Measurements from ENCODE around the gene MMP25.
"Not testable (repeated sequence)": the region's sequence is repeated elsewhere in the genome, so short reads cannot be mapped to it uniquely, and the experiment has no call there.

The MMP25 gene

DNA sequence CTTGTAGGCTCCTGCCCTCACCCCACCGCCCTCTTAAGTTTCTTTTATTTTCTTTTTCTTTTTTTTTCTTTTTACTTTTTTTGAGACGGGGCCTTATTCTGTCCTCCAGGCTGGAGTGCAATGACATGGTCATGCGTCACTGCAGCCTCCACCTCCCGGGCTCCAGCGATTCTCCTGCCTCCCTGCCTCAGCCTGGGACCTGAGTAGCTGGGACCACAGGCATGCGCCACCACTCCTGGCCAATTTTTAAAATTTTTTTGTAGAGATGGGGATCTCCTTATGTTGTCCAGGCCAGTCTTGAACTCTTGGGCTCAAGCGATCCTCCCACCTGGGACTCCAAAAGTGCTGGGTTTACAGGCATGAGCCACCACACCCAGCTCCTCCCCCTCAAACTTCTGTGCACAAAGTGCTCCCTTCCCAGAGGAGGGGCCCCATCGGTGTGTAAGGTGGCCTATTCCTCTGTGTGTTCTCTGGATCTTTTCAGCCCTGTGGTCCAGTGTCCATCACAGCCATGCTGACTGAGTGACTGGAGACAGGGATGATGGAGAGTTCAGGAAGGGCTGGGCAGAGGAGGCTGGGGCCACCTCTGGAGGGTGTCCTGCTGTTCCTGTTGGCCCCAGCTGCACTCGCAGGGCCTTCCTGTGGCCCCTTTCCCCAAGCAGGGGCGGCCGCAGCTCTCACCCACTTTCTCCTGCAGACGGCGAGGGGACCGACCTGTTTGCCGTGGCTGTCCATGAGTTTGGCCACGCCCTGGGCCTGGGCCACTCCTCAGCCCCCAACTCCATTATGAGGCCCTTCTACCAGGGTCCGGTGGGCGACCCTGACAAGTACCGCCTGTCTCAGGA, 10.2 kb downstream of the MMP25 start:
- DNase-seq = no peak

DNA sequence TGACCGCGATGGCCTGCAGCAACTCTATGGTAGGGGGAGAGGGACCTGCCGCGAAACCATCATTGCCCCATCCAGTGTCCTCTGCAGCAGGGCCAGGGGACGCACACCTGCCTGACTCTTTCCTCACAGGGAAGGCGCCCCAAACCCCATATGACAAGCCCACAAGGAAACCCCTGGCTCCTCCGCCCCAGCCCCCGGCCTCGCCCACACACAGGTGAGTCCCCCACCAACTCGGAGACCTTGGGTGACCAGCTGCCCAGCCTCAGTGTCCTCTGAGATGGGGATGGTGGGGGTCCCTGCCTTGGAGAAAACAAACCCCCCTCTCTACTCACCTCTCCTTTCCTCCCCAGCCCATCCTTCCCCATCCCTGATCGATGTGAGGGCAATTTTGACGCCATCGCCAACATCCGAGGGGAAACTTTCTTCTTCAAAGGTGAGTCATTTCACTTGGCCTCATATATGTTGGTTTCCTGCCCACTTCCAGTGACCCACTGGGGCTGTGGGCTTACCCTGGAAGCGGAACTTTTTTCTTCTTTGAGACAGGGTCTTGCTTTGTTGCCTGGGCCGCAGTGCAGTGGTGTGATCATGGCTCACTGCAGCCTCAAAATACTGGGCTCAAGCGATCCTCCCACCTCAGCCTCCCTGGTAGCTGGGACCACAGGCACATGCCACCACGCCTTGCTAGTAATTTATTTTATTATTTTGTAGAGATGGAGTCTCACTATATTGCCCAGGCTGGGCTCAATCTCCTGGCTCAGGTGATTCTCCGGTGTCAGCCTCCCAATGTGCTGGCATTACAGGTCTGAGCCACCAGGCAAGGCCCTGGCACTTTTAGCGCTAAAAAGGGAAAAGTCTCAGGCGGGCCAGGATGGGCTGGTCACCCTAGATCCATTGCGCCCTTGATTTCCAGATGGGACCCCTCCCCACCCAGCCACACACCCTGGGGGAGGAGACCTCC, 11.1 kb downstream of the MMP25 start:
- DNase-seq = no peak

DNA sequence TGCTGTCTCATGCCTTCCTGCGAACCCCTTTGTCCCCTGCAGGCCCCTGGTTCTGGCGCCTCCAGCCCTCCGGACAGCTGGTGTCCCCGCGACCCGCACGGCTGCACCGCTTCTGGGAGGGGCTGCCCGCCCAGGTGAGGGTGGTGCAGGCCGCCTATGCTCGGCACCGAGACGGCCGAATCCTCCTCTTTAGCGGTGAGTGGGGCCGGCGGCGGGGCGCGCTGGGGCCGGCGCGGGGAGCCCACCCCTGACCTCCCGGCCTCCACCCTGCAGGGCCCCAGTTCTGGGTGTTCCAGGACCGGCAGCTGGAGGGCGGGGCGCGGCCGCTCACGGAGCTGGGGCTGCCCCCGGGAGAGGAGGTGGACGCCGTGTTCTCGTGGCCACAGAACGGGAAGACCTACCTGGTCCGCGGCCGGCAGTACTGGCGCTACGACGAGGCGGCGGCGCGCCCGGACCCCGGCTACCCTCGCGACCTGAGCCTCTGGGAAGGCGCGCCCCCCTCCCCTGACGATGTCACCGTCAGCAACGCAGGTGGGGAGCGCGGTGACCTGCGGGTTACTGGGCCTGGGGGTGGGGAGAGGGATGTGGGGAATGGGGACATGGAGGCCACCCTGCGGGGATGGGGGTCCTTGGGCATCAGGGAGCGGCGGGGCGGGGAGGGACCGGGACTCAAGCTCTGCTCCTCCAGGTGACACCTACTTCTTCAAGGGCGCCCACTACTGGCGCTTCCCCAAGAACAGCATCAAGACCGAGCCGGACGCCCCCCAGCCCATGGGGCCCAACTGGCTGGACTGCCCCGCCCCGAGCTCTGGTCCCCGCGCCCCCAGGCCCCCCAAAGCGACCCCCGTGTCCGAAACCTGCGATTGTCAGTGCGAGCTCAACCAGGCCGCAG, 12.0 kb downstream of the MMP25 start:
- DNase-seq = peak; percentile 51

DNA sequence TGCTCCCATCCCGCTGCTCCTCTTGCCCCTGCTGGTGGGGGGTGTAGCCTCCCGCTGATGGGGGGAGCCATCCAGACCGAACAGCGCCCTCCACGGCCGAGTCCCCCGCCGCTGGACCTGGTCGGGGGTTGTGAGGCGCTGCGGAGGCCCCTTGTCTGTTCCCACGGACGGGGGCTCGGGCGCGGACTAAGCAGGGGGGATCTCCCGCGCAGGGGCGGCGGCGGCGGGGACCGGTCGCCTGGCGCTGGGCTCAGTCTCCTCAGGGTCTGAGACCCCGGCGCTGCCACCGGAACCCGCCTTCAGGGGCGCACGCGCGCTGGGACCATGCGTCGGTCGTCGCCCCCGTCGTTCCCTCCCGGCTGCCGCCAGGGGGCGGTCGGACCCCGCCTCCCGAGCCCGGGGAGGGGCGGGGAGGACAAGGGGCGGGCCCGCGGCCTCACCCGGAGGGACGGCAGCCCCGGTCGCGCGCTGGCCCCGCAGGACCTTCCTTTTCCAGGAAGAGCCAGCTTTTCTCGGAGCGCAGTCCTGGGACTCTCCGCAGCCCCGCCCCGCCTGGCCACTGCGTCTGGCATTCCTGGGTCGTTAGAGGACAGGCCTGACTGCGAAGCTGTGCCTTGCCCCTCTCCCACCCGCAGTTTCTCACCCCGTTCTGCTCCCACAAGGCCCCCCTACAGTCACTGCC, 12.8 kb downstream of the MMP25 start:
- DNase-seq = peak; percentile 81

DNA sequence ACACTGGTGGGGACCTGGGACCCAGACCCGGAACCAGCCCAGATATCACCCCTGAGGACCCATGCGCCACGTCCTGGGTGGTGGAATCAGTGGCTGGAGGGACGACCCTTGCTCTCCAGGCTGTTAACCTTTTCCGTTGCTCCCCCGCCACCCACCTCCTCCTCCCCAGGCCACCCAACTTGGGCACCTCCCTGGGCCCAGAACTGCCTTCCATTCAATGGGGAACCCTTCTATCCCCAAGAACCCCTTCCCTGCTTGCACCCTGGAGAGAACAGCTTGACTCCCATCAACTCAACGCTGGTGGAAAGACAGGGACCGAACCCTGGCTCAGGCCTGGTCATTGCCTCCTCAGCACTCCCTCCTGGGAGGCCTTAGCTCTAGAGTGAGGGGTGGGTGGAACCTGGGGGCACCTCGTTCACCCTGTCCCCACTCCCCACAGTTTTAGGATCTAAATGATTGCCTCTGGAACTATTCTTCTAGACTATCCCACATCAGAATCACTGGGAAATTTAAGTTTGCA, 13.4 kb downstream of the MMP25 start:
- DNase-seq = no peak

DNA sequence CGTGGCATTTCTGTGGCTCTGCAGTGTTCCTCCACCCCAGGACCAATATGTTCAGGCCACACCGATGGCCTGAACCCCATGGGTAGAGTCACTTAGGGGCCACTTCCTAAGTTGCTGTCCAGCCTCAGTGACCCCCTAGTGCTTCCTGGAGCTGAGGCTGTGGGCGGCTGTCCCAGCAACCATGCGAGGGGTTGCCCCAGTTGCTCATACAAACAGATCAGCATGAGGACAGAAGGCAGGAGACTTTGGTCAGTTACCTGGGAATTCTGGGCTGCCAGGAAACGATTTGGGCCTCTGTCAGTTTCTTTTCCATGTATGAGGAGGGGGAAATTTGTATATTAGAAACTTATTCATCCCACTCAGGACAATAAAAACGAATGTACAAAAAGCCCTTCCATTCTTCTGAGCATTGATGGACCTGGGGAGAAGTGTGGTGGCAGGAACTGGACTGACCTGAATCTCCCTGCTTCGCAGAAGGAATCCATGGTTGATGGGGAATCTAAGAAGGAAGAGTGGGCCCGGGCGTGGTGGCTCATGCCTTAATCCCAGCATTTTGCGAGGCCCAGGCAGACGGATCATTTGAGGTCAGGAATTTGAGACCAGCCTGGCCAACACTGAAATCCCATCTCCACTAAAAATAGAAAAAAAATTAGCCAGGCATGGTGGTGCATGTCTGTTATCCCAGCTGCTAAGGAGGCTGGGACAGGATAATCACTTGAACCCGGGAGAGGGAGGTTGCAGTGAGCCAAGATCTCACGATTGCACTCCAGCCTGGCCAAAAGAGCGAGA, 14.2 kb downstream of the MMP25 start:
- no peak for DNase-seq

DNA sequence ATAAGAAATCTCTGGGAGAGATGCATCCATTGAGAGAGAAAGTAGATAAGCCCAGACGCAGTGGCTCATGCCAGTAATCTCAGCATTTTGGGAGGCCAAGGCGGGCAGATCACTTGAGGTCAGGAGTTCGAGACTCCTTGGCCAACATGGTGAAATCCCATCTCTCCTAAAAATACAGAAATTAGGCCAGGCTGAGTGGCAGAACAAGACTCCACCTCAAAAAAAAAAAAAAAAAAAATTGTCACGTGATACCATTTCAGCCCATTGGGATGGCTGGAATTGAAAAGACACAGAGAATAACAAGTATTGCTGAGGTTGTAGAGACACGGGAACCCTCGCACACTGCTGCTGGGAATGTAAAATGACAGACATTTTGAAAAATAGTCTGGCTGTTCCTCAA, 16.2 kb downstream of the MMP25 start:
- no peak for DNase-seq

DNA sequence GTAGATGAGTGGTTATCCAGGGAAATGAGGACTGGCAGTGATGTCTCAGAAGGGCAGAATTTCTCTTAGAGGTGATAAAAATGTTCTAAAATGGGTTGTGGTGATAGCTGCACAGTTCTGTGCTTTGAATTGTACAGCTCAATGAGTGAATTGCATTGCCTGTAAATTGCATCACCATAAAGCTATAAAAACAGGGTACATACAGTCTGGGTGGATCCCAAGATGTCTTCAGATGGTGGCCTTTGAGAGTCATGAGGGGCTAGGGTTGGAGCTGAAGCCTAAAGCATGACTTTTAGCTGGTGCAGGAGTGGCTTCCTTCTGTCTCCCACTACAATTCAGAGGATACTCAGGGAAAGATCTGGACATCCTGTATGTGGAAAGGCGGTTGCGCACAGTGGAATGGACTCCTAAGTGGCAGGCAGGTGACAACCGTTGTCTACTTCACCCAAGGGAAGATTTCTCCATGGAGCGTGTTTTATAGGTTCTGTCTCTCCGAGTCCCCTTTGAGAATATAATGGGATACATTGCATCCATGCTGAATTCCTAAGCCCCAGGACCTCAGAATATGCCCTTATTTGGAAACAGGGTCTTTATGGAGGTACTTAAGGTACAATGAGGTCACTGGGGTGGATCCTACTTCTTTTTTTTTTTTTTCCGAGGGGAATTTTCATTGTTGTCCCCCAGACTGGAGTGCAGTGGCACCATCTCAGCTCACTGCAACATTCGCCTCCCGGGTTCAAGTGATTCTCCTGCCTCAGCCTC, 17.4 kb downstream of the MMP25 start:
- DNase-seq = no peak

DNA sequence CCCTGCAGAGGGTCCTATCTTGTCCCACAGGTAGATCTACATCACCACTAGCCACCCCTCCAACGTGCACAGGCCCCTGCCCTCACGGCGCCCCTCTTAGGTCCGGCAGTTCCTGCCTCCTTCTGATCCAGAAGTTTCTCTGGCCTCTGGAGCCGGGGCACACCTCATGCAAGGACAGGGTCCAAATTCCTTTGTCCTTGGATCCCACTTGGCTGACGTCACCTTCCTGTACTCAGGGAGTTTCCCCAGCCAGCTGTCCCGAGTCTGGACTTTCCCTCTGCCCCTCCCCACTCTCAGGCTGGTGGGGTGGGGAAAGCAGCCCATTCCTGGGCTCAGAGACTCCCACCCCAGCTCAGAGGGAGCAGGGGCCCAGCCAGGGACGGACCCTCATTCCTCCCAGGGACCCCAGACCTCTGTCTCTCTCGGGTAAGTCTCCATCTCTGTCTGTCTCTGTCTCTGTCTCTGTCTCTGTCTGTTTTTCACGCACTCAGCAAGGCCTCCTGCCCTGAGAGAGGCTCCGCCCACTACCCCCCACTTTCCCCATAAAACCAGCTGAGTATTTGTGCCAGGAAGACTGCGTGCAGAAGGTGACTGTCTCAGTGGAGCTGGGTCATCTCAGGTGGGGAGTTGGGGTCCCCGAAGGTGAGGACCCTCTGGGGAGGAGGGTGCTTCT, 18.8 kb downstream of the MMP25 start, which contains the start of gene IL32:
TSS of gene IL32 (plus strand) at position 572 of the 673 bp plus-strand sequence. CDS start 172 bp downstream, outside the sequence.
- peak; percentile 60 for DNase-seq

DNA sequence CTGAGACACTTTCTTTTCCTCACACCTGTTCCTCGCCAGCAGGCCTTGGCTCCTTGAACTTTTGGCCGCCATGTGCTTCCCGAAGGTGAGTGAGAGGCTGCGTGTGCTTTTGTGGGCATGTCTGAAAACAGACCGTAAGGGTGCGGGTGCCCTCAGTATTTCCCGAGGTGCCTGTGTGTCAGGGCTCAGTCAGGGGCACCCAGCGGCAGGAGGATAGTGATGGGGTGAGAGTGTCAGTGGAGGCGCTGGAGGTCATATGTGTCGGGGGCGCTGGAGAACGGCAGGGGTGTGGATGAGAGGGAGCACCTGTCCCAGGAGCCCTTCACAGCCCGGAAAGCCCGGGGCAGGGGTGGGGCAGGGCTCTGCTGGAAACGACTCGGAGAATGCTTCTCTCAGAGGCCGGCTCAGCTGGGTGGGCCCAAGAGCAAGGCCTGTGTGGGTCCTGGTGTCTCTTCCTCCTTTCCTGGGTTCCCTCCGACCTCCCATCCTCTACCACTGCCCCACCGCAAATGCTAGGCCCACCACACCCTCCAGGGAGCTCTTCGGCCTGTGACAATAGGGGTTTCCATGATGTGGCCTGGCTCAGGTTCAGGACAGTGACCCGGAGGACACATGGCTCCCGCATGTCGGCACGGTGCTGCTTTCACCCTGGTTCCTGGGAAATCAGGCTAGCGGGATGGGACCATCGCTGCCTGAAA, 19.5 kb downstream of the MMP25 start:
- DNase-seq = peak; percentile 40

DNA sequence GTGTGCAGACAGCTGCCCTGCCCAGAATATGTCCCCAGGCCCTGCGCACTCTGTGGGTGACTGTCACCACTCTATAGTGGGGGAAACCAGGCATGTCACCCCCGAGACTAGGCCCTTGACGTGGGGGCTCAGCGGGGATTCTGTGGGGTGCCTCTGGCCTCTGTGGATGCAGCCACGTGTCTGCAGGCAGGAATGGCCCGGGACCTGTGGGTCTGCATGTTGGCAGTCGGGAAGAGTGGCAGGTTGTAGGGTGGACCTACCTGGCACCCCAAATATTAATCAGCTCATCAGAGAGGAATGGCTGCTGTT, 20.0 kb downstream of the MMP25 start:
- no peak for DNase-seq

DNA sequence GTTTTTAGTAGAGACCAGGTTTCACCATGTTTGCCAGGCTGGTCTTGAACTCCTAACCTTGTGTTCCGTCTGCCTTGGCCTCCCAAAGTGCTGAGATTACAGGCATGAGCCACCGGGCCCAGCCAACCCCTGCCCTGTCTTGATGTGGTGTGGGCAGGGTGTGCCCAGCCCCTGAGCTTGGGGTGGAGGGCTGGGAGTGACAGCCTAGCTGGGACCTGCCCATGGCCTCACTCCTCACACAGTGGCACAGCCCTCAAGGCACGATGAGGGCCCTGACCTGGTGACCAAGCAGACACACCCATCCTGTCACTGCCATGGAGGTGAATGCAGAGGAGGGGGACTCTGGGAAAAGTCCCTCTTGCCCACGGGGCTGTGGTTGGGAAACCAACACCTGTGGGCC, 22.1 kb downstream of the MMP25 start:
- DNase-seq = no peak

DNA sequence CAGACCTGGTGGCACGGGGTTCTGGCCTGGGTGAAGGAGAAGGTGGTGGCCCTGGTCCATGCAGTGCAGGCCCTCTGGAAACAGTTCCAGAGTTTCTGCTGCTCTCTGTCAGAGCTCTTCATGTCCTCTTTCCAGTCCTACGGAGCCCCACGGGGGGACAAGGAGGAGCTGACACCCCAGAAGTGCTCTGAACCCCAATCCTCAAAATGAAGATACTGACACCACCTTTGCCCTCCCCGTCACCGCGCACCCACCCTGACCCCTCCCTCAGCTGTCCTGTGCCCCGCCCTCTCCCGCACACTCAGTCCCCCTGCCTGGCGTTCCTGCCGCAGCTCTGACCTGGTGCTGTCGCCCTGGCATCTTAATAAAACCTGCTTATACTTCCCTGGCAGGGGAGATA, 22.8 kb downstream of the MMP25 start:
- not testable (repeated sequence) for DNase-seq

DNA sequence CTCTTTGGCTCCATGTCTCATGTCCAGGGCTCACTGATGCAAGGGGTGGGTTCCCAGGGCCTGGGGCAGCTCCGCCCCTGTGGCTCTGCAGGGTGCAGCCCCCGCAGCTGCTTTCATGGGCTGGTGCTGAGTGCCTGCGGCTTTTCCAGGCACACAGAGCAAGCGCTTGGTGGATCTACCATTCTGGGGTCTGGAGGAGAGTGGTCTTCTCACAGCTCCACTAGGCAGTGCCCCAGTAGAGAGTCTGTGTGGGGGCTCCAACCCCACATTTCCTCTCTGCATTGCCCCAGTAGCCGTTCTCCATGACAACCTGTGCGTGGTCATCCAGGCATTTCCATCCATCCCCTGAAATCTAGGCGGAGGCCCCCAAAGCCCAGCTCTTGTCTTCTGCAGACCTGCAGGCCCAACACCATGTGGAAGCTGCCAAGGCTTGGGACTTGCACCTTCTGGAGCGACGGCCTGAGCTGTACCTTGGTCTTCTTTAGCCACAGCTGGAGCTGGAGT, 24.3 kb downstream of the MMP25 start:
- DNase-seq = no peak

DNA sequence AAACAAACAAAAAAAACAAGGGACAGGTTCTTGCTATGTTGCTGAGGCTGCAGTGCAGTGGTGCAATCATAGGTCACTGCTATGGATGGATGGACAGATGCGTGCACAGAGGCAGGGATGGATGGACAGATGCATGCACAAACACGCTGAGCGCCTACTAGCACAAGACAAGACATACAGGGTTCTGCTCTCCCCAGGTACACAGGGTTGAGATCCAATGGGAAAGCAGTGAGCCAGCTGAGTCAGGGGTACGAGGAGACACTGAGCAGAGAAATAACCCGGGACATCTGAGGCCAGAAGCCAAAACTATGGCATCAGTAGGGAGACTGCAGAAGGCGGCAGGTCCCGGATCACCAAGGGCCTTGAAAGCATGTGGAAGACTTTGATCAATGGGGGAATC, 25.3 kb downstream of the MMP25 start:
- no peak for DNase-seq

DNA sequence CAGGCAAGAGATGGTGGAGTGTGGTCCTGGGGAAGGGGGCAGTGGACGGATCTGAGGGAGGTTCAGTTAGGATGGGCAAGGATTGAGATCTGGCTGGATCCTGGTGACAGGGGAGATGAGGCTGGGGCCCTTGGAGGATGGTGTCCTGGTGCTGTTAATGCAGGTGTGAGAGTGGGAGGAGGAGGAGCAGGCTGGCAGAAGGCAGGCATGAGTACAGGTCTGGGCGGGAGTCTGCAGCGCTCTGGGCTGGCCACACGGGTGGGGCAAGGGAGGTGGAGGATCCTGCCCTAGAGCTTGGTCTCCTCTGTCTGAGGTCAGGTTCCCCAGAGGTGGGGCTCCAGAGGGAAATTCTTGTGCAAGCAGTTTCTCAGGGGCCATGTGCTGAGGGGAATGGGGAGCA, 25.8 kb downstream of the MMP25 start:
- DNase-seq = not testable (repeated sequence)

DNA sequence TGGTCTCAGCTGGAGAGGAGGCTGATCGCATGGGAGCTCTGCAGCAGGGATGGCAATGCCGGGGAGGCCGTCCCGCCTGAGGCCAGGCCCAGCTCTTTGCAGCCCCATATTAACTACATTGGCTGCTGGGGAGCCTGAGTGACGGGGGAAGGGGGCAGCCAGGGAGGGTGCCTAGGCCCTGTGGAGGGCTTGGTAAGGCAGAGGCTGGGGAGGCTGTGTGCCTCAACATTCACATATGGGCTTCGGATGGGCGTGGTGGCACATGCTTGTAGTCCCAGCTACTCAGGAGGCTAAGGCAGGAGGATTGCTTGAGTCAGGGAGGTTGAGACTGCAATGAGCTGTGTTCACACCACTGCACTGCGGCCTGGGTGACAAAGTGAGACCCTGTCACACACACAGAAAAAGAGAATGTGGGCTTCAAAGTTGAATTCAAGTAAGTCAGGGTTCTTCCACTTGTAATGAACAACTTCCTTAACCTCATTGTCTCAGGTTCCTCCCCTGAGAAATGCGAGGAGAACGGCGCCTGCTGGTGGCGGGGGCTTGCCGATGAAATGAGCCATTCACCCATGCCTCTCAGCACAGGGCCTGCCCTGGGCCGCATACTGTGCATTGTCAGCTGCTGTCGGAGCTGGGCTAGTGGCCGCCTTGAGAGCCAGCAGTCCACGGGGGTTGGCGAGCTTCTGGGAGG, 26.4 kb downstream of the MMP25 start:
- not testable (repeated sequence) for DNase-seq

DNA sequence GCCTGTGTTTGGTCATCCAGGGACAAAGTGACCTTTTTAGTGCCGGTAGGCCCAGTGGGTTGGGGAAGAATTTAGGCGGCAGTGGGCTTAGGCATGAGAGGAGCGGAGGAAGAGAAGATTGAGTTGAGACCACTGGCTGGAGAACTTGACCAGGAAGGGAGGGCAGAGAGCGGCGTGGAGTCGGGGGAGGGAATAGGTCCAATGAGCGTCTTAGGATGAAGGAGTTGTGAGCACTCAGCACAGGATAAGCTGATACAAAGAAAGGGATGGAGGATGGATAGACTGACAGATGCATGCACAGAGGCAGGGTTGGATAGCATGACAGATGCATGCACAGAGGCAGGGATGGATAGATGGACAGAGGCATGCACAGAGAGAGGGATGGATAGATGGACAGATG, 27.1 kb downstream of the MMP25 start:
- DNase-seq = no peak

All from activated CD4-positive, alpha-beta T cell treated with anti-CD3 and anti-CD28 coated beads, Interleukin-2, amount 50 U/mL, for 1 hour (primary cell).